Mononuclear cell (primary cell): Measurements from ENCODE around the gene SEC14L6. TPM values are rescaled to one million over a fixed set of nuclear protein-coding genes. Genes with fewer than 3 reads are reported as not detected.
"Not testable (repeated sequence)": the region's sequence is repeated elsewhere in the genome, so short reads cannot be mapped to it uniquely, and the experiment has no call there.

ENCODE experiments used
- H3K27me3 ChIP-seq: 2 replicates; pipeline ENCODE4 v1.6.0; 2011; ENCODE audit warnings: low read length, control low read depth; ENCODE audit not compliant: insufficient read depth
- H3K4me1 ChIP-seq: 2 replicates; pipeline ENCODE4 v1.5.1; 2011; ENCODE audit warnings: mild to moderate bottlenecking, low read length, control low read depth; ENCODE audit not compliant: insufficient read depth
- H3K4me3 ChIP-seq: 2 replicates; pipeline ENCODE4 v1.5.1; 2011; ENCODE audit warnings: mild to moderate bottlenecking, low read length, moderate library complexity
- H3K9me3 ChIP-seq: 2 replicates; pipeline ENCODE4 v1.5.1; 2011; ENCODE audit warnings: low read depth, mild to moderate bottlenecking, control low read depth, low read length
- total RNA-seq: library from RNA; depleted of rRNA; stranded (reverse); fragments of >200 nt; gene quantifications from one replicate; pipeline ENCODE4 v1.2.3, GENCODE V29; 2012

Gene SEC14L6
- total RNA-seq, 1 donor, result not detected

DNA sequence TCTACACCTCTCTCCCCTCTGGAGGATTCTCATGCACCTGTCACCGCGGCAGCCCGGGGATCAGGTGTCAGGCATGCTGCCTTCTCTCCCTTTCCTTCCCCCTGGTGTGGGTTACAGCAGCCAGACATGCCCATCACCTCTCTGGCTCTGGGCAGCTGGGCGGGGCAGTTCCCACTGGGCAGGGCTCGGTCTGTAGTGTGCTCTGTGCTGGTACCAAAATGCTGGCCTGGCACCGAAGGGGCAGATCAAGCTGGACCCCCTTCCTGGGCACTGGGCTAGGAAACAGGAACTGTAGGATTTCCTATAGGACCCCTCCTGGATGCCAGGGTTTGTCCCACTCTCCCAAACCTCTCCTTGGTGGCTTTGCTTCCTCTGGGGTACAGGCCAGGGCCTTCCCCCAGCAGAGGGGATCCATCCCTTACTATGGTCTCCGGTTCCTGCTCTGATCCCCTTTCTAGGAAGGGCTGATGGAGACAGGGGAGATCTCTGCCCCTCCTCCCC, 27.1 kb upstream of the SEC14L6 start:
- H3K27me3 ChIP-seq, result no peaks in the 10 kb centered on the region
- H3K4me1 ChIP-seq, result no peaks in the 10 kb centered on the region
- H3K9me3 ChIP-seq, result no peaks in the 10 kb centered on the region
- H3K4me3 ChIP-seq, result no peak overlapping the region

DNA sequence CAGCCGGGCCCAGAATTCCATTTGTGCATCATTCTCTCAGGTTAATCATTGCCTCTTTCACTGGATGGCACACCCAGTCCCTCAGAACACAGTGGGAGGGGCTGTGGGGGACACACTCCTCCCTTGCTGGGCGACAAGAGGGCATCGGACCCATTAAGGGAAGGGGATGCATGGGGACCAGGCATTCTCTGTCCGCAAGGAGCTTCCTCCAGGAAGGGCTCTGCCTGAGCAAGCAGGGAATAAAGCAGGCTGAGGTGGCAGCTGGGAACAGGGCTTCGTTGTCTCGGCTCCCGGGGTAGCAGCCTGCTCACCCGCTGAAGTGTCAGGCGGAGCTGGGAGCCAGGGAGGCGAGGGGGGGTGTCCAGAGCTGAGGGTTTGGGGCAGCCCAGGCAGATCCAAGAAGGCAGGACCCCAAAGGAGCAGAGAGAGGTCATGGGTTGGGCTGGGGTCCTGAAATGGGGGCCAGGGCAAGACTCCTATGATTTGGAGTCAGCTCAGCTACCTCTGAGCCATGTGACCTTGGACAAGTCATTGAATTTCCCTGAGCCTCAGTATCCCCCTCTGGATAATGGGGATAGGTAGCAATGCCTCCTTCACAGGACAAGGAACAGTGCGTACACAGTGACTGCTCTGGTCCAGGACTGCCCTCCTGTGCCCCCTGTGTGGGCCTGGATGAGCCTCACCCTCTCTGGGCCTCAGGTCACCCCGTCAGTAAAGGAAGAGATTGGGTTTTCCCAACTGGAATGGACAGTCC, 26.5 kb upstream of the SEC14L6 start:
- H3K4me3 ChIP-seq, result no peak overlapping the region
- no peaks in the 10 kb centered on the region for H3K9me3 ChIP-seq
- no peaks in the 10 kb centered on the region for H3K4me1 ChIP-seq
- no peaks in the 10 kb centered on the region for H3K27me3 ChIP-seq

DNA sequence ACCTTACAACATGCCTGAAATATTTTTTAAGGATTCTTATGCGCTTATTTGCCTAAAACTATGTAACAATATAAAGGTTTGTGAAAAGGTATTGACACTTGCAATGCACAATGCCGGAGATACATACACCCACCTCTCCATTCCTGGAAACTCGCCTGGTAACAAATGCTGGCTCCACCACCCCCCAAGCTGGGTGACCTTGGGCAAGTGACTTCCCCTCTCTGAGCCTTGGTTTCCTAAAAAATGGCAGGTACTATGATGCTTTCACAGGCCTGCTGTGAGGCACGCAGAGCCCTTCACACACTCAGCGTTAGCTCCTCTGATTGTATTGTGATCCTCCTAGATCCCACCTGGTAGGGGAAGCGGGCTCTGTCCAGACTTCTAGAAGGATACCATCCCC, 25.7 kb upstream of the SEC14L6 start:
- Histone ChIP-seq H3K9me3 (no peaks in the 10 kb centered on the region), H3K4me3 (no peak overlapping the region), H3K4me1 (no peaks in the 10 kb centered on the region), H3K27me3 (no peaks in the 10 kb centered on the region)

DNA sequence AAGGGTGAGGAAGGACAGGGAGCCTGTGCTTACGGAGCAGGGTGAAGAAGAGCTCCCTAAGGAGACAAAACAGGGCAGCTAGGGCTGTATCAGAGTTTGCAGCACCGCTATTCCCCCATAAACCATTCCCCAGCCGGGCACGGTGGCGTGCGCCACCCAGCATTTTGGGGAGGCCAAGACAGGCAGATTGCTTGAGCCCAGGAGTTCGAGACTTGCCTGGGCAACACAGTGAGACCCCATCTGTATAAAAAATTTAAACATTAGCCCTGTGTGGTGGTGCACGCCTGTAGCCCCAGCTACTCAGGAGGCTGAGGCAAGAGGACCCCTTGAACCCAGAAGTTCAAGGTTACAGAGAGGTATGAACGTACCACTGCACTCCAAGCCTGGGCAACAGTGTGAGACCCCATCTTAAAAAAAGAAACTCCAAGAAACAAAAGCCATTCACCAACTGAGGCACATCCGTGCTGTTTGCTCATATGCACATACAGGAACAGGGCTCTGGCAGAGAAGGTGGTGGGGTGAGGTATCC, 23.2 kb upstream of the SEC14L6 start:
- Histone ChIP-seq H3K27me3 (no peaks in the 10 kb centered on the region), H3K9me3 (no peaks in the 10 kb centered on the region), H3K4me1 (no peaks in the 10 kb centered on the region), H3K4me3 (no peak overlapping the region)

DNA sequence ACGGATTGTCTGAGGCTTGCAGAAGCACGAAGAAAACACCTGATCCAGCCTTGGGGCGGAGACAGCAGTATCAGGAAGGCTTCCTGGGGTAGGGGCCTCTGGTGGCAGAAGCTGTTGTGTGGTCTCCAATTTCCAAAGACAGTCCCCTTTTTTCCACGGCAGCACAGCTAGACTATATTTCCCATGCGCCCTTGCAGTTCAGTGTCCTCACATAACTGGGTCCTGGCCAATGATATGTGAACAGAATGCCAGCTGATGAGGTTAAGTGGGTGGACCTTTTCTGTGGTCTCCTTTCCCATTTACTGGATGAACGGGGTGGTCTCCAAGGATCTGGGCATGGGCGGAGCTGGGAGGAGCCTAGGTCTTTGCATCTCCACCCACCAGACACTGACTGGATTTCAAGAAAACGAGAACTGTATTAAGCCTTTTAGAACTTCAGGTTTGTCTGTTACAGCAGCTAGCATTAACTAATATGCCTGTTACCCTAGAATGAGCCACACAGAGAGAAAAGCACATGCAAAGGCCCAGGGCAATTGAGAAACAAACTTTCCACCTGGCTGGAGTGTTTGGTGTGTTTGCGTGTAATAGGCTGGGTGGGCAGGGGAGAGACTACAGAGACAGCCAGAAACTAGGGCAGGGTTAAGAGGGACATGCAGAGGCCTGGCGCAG, 21.7 kb upstream of the SEC14L6 start:
- Histone ChIP-seq H3K9me3 (no peaks in the 10 kb centered on the region), H3K4me3 (no peak overlapping the region), H3K27me3 (no peaks in the 10 kb centered on the region), H3K4me1 (no peaks in the 10 kb centered on the region)

DNA sequence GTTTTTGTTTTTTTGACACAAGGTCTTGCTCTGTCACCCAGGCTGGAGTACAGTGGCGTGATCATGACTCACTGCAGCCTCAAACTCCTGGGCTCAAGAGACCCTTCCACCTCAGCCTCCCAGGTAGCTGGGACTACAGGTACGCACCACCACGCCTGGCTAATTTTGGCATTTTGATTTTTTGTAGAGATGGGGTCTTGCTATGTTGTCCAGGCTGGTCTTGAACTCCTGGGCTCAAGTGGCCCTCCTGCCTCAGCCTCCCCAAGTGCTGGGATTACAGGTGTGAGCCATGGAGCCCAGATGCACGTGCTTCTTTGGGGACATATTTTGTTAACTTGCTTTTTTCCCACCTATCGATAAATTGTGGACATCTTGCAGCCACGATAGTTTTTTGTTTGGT, 20.7 kb upstream of the SEC14L6 start:
- not testable (repeated sequence) for H3K9me3 ChIP-seq, H3K4me3 ChIP-seq, H3K4me1 ChIP-seq, H3K27me3 ChIP-seq

DNA sequence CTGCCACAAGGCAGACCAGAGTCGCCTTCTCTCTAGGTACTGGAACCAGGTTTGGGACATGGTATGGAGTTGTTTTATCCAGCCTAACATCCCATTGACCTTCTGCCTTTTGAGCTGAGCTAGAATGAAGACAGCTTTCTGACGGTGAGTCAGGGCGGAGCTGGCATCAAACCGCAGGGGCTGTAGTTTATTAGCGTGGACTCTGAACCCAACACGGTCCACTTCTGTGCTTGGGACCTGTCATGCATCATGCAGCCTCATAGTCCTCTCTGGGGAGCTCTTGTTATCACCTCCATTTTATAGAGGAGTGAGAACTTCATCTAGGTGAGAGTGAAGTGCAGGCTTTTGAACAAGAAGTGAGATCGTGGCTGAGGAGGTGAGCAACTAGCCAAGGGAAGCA, 19.6 kb upstream of the SEC14L6 start:
- Histone ChIP-seq H3K4me1 (no peaks in the 10 kb centered on the region), H3K27me3 (no peaks in the 10 kb centered on the region), H3K9me3 (no peaks in the 10 kb centered on the region), H3K4me3 (no peak overlapping the region)

DNA sequence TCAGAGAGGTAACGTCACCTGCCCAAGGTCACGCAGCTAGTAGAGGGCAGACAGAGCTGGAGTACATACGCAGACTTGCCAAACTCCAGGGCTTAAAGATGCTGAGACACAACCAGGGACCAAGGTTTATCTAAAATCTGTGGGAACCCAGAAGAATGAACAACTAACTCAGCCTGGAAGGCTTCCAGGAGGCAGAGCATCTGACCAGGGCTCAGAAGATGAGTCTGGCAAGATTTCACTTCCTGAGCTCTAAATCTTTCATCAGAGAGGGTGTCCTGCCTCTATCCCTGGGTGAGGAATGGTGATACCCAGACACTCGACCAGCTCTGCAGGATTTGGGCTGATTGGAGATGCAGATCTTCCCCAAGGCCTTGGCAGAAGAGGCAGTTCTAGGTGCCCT, 18.8 kb upstream of the SEC14L6 start:
- Histone ChIP-seq H3K27me3 (no peaks in the 10 kb centered on the region), H3K4me1 (no peaks in the 10 kb centered on the region), H3K4me3 (no peak overlapping the region), H3K9me3 (no peaks in the 10 kb centered on the region)

DNA sequence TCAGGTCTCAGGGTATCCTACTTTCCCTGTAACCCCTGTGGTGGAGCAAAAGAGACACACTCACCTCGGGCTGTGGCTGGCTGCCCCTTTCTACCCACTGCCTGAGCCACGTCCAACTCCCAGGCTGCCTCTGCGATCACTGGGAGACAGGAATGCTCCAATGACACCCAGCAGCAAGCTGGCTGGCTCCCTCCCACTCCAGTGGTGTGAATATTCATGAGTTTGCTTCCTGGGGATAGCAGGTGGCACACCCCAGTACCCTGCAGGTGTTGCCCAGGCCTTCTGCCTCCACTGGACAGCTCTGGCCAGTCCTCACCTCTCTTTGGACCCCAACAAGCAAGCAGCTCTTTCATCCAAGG, 18.2 kb upstream of the SEC14L6 start:
- no peak overlapping the region for H3K4me3 ChIP-seq
- no peaks in the 10 kb centered on the region for H3K9me3 ChIP-seq
- no peaks in the 10 kb centered on the region for H3K27me3 ChIP-seq
- no peaks in the 10 kb centered on the region for H3K4me1 ChIP-seq

DNA sequence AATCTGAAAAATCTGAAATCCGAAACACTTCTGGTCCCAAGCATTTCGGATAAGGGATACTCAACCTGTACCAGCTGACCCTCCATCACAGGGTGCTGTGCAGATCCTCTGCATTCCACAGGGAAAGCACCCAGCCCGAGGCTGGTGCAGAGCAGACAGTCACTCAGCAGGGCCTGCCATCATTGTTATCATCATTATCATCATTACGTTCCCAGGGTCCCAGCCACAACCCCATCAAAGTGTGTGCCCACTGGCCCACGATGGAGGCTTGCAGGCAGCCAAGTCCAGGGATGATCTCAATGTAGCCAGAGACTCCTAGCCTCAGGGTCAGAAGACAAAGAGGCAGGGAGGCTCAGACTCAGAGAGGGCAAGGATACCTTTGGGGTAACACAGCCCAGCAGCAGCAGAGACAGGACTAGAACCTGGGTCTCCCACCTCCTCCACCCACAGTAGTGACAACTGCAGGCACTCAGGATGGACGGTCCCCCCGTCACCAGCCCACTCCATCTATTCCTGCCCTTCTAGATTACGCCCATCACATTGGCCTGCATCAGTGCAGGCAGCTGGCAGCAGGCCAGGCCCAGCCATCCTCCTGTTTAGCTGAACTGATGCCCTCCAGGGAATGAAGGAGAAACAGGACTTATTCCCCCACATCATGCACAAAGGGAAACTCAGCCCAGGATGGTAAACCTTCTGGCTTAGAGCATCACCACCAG, 17.7 kb upstream of the SEC14L6 start:
- no peaks in the 10 kb centered on the region for H3K4me1 ChIP-seq

DNA sequence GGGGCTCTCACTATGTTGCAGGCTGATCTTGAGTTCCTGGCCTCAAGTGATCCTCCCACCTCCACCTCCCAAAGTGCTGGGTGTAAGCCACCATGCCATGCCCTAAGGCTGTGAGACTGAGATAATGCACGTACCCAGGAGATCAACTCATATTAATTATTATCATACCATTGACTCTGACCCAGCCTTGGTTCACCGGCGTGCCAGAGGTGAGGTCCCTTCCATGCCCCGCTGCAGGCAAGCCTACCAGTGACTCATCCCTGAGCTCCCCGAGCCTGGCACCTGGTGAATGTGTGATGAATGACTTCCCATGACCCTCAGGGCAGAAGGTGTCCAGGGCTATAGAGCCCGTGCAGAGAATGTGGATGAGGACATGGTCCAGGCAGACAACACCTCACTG, 15.8 kb upstream of the SEC14L6 start:
- Histone ChIP-seq H3K4me3 (no peak overlapping the region), H3K9me3 (no peaks in the 10 kb centered on the region), H3K27me3 (no peaks in the 10 kb centered on the region), H3K4me1 (no peaks in the 10 kb centered on the region)

More for the DNA sequence above, 17.7 kb upstream of the SEC14L6 start:
- H3K27me3 ChIP-seq, result no peaks in the 10 kb centered on the region
- H3K4me3 ChIP-seq, result no peak overlapping the region
- no peaks in the 10 kb centered on the region for H3K9me3 ChIP-seq

DNA sequence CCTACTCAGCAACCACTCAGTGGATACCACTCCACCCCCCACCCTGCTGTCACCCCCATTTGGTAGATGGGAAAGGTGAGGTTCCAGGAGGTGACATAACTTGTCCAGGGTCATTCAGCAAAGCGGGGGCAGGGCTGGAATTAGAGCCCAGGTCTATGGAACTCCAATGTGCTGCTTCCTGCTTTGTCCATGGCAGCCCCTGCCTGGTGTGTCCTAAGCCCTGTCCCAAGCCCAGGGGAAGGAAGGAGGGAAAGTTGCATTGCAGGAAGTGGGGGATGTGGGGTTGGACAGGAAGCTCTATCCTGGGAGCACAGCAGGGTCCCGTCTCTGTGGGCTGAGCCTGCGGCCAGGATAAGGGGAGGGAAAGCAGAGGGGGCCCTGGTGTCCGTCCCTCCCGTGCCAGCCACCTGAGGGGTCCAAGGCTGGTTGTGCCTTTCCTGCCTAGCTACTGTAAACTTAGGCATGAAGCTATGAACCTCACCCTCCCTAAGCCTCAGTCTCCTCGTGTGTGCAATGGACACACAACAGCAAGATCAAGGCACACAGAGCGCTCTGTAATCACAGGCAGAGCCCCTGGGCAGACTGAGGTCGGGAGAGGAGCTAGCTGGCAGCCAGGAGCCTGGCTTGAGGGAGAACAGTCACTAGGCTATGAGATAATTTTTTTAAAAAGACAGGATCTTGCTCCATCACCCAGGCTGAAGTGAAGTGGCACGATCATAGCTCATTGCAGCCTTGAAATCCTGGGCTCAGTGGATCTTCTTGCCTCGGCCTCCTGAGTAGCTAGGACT, 15.1 kb upstream of the SEC14L6 start:
- Histone ChIP-seq H3K4me3 (no peak overlapping the region), H3K4me1 (no peaks in the 10 kb centered on the region), H3K9me3 (no peaks in the 10 kb centered on the region), H3K27me3 (no peaks in the 10 kb centered on the region)

DNA sequence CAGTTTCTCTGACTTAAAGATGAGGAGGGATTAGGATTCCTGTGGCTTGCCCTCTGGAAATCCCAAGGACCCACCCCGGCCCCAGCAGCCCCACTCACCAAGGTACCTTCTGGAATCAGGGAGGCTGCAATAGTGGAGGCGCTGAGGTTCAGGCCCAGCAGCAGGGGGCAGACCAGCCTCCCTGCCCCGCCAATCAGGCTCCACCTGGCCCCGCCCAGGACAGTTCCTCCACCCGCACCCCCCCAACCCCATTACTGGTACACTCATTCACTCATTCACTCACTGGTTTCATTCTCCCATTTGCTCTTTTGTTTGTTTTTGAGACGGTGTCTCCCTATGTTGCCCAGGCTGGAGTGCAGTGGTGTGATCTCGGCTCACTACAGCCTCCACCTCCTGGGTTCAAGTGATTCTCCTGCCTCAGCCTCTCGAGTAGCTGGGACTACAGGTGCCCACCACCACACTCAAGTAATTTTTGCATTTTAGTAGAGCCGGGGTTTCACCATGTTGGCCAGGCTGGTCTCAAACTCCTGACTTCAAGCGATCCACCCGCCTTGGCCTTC, 14.2 kb upstream of the SEC14L6 start:
- not testable (repeated sequence) for H3K4me3 ChIP-seq, H3K9me3 ChIP-seq, H3K27me3 ChIP-seq, H3K4me1 ChIP-seq

DNA sequence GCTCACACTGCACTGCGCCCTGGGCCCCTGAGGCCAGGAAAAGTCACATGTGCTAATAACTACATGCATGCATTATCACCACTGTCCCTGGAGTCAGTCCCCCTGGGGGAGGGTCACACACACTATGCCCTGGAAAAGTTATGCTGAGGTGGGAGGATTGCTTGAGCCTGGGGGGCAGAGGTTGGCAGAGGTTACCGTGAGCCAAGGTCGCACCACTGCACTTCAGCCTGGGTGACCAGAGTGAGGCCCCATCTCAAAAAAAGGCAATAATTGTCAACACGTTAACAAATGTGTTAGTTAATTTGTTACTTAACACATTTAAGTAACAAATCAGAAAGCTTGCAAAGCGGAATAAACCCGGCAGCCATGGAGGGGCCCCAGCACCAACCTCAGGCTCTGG, 13.3 kb upstream of the SEC14L6 start:
- Histone ChIP-seq H3K9me3 (no peaks in the 10 kb centered on the region), H3K27me3 (no peaks in the 10 kb centered on the region), H3K4me3 (no peak overlapping the region), H3K4me1 (no peaks in the 10 kb centered on the region)
